NT2/D1 (cell line): ENCODE data around the gene EDIL3.

Source experiments
- SUZ12 ChIP-seq: IDR thresholded peaks from 2 replicates; pipeline ENCODE4 v1.6.1; 2011; ENCODE audit not compliant: insufficient read length, insufficient read depth; ENCODE audit errors: extremely low read depth
- YY1 ChIP-seq: IDR thresholded peaks from 2 replicates; pipeline ENCODE4 v1.6.1; 2011; ENCODE audit not compliant: insufficient read length, insufficient read depth
- ZNF274 ChIP-seq: IDR thresholded peaks from 2 replicates; pipeline ENCODE4 v1.6.1; 2011; ENCODE audit warnings: mild to moderate bottlenecking, low read depth, low read length

- TF ChIP-seq YY1 (no peak), ZNF274 (no peak), SUZ12 (no peak)
Observed at GRCh38 chr5:83955916-83956315, 428.8 kb downstream of the EDIL3 start.
